Endothelial cell of hepatic sinusoid (primary cell): Measurements from ENCODE around the gene RBM44.
"Not testable (repeated sequence)": the region's sequence is repeated elsewhere in the genome, so short reads cannot be mapped to it uniquely, and the experiment has no call there.

Experiments used
- in situ Hi-C: cut with HindIII; loops from 2 replicates; pipeline ENCODE4 v1.10.0; 2017; ENCODE audit warnings: low sequenced_read_pairs

RBM44 gene

DNA sequence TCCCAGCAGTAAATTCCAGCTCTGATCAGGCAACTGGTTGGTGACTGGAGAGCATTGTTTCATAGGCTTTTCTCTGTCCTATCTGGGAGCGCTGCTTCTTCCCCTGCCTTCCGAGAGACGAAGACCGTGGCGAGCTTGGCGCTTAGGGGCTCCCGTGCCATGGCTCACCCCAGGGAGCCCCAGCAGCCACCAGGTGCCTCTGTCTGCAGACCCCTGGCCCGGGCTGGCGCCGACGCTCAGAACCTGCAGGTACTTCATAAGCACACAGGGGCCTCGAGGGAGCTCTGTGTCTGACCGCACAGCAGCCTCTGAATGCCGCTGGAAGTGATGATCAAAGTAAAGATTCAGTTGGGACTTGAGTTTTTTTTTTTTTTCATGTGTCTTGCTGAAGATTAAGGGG is 19.1 kb upstream of the RBM44 start:
- in situ Hi-C loops, result loop anchor here (5.0 kb wide), 1 partner anchor 97 kb away; no protein-coding TSS in a partner anchor

DNA sequence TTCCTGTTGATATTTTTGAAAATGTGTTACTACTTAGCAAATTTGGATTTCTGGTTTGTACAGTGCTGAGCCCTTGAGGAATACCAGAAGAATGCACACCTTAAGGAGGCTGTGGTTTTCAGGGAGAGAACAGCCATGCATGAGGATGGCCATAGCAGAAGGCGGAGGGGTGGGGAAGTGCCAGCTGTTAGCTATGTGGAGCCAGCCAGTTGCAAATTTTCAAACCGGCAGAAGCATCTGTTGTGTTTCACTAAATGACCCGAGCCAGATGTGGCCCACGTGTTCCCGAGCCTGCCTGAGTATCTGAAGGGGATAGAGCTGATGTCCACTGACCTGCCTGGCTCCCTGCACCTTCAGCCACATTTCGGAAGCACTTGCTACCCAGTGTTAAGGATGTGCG is 16.4 kb upstream of the RBM44 start:
- in situ Hi-C loops, result no loop called here

DNA sequence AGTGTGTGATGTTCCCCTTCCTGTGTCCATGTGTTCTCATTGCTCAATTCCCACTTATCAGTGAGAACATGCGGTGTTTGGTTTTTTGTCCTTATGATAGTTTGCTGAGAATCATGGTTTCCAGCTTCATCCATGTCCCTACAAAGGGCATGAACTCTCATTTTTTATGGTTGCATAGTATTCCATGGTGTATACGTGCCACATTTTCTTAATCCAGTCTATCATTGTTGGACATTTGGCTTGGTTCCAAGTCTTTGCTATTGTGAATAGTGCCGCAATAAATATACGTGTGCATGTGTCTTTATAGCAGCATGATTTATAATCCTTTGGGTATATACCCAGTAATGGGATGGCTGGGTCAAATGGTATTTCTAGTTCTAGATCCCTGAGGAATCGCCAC is 14.9 kb upstream of the RBM44 start:
- in situ Hi-C loops, result not testable (repeated sequence)

DNA sequence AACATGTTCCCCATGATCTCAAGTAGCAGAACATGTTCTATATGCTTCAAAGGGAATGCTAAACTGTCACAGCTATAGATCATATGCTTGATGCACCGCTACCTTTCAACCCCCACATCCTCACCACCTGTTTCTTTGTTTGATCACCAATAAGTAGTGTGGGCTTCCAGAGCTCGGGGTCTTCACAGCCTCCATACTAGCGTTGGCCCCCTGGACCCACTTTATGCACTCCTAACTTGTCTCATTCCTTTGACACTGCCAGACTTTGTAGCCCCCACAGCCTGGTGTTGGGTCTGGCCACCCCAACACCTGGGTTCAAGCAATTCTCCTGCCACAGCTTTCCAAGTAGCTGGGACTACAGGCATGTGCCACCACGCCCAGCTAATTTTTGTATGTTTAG is 11.6 kb upstream of the RBM44 start:
- in situ Hi-C loops, result no loop called here

DNA sequence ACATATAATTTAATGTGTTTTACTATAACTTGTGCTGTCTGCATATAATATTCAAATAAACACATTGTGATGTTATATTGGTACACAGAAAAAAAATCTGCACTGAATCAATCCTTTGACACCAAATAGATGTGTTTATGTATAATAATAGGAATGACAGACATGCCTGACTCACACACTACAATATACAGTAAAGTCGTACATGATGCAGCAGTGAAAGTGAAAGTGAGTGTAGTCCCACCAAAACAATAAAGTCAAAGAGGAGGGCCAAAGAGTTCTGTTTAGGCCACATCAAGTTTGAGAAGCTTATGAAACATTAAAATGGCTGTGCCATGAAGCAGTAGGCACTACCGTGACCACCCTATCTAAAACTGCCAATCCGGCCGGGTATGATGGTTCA is 8.2 kb upstream of the RBM44 start:
- in situ Hi-C loops, result no loop called here

DNA sequence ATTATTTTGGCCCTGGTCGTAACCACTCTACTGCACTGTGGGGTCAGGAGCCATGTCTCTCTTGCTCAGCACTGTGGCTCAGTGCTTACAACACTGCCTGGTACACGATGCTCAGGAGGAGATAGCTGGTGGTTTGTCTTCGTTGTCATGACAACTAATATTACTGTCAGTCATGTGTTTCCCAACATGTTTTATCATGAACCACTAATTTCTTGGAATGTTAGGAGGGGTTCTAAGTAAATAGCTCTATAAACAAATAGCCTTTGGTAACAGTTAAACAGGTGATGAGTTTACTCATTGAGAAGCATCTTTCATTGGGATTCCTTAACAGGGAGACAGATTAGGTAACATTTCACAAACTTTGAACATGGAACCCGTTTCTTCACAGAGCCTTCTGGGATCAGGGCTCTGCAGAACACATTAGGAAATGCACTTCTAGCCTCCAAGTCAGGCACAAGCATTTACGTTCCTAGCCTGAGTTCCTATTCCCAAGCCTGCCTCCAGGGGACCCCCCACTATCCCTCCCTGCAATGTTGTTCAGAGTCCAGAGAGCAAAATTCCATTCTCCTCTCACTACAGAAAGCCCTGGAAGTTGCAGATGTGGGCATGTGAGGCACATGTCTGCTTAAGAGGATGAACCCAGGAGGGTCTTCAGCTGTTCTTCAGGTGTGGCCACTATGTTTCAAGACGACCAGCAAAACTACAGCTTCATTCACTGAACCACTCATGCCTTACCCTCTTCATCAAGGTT is 6.4 kb upstream of the RBM44 start:
- in situ Hi-C loops, result no loop called here

DNA sequence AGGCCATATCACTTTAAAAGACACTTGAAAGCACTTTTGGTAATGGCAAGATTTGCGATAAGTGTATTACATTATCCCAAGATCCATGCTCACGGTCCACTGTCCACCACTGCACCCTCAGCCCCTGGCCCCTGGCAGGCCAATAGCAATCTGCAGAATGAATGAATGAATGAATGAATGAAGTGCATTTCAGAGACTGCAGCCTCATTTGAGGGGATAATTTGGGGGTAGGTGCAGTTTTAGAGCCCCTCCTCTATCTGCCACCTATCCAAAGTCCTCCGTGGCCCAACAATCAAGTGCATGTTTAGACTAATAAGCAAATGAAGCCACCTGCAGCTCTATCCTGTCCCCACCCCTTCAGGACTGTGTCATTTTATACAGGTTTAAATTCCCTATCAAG is 1.3 kb upstream of the RBM44 start:
- in situ Hi-C loops, result no loop called here

DNA sequence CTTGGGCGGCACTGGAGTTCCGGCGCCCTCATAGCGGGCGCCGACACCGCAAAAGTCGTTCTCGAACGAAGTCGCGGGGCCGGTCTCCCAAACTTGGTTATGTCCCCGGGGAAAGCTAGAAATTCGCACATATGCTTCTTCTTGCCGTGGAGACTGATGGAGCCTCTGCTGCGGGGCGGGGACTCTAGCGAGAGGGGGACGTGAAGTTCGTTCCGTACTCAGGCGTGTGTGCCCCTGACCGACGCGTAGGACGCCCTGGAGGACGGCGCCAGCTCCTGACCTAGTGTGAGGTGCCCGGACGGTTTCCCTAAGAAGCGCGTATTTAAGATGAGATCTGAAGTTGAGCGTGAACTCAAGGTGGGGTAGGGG is 465 bp downstream of the RBM44 start:
- in situ Hi-C loops, result no loop called here

DNA sequence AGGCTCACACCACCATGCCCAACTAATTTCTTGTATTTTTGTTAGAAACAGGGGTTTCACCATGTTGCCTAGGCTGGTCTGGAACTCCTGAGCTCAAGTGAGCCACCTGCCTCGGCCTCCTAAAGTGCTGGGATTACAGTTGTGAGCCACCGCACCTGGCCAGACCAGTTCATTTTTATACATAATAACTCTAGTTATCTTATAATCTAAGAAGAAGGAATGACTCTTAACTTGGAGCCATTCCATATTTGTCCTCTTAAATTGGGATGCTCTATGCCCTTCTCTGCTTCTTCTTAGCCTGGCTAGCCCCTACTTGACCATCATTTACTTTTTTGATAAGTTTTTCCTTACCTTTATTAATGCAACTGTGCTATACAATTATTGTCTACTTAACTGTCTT is 2.9 kb downstream of the RBM44 start:
- in situ Hi-C loops, result no loop called here

DNA sequence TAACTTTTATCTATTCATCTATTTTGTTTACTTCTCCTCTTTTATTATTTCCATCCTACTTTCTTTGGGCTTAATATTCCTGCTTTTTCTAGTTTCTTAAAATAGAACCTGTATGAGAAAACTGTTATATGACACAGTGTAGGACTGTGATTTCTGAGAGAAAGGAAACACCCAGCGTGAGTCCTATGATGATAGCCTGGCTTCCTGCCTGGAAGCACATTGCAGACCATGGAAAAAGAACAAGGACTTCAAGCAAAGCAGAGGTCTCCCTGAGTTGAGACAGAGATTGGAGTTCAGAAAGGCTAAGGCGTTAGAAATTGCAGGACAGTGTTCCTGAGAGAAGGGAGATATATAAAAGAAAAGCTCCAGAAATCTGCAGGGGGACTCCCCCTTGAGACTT is 7.8 kb downstream of the RBM44 start:
- in situ Hi-C loops, result no loop called here

DNA sequence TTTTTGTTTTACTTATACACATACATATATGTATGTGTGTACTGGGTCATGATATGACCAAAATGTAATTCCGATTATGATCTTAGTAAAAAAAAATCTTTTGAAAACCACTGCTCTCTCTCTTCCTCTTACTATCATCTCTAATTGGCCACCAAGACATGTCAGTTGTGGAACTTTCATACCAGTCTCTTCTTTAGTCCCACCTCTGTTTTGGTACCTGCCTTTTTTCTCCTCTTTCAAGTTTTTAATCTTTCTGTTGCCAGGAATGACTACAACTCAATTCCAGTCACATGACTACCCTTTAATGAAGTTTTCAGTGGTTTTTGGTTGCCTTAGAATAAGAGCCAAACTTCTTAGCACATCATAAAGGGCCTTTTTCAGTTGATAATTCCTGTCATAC is 17.1 kb downstream of the RBM44 start:
- in situ Hi-C loops, result no loop called here

DNA sequence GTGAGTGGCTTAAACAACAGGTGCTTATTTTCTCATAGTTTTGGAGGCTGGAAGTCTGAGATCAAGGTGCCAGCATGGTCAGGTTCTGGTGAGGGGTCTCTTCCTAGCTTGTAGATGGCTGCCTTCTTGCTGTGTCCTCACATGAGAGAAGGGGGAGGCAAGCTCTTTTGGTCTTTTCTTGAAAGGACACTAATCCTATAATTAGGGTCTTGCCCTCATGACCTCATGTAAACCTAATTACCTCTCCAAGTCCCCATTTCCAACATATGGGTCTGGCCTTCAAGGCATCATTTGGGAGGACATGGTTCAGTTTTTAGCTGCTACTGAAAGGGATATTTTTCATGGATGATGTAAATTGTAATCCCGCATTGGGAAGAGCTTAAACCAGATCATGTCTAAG is 18.0 kb downstream of the RBM44 start:
- in situ Hi-C loops, result no loop called here

DNA sequence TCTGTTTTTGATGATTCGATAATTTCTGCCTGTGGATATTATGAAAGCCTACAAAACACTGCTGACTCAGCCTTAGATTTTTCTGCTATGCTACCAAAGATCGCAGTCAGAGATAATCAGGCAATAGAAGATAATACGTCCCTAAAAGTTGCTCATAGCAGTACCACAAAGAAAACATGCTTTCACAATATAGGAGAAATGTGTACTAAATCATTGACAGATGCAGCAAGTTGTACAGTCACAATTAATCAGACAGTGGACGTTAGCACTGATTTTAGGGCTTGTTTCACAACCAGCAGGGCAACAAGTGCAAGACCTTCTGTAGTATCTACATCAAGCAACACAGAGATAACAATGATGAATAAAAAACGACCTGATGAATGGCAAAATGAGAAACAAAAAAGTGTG is 19.5 kb downstream of the RBM44 start:
- in situ Hi-C loops, result no loop called here

DNA sequence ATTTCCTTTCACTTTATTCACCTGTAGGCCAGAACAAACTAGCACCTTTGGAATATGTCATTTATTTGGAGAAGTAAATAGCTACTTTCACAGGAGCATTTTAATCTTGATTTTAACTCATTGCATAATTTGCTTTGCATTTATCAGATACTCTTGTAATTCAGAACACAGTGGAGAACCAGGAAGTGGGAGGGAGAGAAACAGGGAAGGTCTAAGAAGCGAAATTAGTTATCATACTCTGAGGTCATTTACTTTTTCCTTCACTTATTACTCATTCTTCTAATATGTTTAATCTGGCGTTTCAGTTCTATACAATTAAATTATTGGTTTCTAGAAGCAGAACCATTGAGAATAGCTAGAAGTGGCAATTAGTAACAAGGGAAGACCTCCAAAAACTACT is 20.7 kb downstream of the RBM44 start:
- in situ Hi-C loops, result no loop called here

DNA sequence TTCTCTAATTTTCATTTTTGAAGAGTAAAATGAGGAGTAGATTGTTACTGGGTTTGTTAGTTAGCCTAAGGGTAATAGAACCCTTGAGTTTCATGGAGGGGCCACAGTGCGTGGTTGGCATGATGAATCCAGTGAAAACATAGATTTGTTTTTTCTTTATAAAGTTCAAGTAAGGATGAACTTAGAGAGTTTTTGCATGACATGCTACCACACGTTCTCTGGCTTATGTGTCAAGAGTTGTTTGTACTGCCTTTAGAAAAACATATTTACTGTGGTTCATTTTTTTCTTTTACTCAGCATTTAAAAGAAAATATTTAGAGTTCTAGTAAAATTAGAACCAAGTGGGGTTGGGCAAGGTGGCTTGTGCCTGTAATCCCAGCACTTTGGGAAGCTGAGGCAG is 21.8 kb downstream of the RBM44 start:
- in situ Hi-C loops, result no loop called here

DNA sequence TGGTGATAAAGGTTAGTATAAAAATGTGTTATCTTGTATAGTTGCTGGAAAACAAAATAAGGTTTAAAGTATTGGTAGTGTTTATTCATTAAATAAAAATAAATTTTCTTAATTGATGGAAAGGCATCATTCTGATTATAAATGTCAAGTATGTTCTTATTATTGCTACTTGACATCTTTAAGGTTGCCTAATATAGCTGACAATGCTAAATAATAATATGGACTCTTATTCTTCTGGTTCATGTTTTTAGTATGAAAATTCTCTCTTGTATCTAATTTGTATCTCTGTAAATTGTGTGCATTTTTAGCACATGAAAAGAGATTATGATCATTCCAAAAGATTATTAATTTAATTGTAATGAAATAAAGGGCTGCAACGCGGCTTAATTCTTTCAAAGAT is 25.0 kb downstream of the RBM44 start:
- in situ Hi-C loops, result no loop called here

DNA sequence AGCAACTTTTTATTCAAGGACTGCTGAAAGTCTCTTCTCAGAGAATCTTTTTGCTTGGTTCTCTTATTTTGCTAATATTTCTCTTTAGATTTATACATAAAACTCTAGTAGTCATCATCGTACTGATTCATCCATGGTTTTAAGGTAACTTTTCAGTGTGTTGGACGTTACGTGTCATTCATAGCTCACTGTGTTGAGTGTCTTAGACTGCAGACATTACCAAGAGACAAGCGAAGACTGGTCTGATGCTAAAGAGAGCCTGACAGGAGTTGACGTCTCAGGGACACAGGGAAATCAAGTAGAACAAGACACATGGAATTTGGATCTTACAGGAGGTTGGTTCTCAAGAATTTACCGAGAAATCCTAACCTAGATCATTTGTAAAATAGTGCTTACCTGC is 25.5 kb downstream of the RBM44 start:
- in situ Hi-C loops, result no loop called here

DNA sequence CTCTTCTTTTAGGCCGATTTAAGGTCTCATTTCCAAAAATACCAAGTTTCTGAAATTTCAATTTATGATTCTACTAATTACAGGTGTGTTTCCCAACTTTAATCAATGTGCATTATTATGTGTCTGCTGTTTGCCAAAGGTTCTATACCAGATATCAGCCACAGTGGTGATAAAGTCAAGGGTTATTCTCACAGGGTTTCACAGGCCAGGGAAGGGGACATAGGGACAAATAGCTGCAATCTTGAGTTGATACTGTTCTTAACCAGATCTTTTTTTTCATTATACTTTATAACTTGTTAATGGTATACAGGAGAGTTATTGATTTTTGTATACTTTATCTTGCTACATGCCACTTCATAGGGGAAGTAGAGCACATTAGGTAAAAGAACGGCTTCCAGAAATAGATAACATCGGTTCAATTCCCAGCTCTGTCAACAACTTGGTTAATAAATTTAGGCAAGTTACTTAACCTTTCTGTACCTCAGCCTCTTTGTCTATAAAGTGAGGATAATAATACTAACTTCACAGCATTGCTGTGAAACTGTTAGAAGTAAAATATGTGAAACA is 28.9 kb downstream of the RBM44 start:
- in situ Hi-C loops, result no loop called here

DNA sequence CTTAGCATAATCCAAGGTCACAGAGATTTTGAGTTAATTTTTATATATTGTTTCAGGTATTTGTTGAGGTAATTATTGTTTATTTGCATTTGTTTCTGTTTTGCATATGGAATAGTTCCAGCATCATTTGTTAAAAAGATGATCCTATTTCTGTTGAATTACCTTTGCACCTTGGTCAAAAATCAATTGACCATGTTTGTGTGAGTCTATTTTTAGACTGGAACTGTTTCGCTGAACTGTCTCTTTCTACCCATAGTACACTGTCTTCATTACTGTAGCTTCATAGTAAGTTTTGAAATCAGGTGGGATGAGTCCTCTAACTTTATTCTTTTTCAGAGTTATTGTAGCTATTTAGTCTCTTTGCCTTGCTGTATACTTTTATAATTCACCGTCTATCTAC is 31.9 kb downstream of the RBM44 start:
- in situ Hi-C loops, result no loop called here

DNA sequence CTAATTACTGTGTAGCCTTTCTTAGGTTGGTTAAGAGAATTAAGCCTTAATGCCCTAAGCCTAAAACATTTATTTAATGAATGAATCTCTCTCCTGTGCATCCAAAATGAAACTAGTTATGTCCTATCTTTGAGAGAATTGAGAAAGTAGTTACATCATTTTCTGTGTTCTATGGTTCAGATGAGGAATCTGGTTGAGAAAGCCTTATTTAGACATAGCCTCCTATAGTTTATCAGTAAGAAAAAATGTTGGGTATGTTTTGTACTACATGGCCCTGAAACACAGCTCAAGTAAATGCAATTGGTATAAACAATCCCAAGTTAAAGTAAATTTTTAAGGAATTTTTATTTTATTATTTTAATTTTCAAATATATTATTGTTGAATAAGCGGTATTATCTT is 35.0 kb downstream of the RBM44 start:
- in situ Hi-C loops, result no loop called here

DNA sequence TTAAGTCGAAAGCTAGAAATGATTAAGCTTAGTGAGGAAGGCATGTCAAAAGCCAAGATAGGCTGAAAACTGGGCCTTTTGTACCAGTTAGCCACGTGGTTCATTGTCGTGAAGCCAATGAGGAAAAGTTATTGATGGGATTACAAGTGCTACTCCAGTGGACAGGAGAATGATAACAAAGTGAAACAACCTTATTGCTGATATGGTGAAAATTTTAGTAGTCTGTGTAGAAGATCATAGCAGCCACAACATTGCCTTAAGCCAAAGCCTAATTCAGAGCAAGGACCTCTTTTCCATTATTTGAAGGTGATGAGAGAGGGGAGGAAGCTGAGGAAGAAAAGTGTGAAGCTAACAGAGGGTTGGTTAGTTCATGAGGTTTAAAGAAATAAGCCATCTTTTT is 36.8 kb downstream of the RBM44 start:
- in situ Hi-C loops, result loop anchor here (5.0 kb wide), 1 partner anchor 257 kb away; no protein-coding TSS in a partner anchor

DNA sequence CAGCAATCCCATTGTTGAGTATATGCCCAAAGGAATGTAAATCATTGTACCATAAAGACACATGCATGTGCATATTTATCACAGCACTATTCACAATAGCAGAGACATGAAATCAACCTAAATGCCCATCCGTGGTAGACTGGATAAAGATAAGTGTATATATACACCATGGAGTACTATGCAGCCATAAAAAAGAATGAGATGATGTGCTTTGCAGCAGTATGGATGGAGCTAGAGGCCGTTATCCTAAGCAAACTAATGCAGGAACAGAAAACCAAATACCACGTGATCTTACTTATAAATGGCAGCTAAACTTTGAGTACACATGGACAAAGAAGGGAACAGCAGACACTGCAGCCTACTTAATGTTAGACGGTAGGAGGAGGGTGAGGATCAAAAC is 42.5 kb downstream of the RBM44 start:
- in situ Hi-C loops, result no loop called here

DNA sequence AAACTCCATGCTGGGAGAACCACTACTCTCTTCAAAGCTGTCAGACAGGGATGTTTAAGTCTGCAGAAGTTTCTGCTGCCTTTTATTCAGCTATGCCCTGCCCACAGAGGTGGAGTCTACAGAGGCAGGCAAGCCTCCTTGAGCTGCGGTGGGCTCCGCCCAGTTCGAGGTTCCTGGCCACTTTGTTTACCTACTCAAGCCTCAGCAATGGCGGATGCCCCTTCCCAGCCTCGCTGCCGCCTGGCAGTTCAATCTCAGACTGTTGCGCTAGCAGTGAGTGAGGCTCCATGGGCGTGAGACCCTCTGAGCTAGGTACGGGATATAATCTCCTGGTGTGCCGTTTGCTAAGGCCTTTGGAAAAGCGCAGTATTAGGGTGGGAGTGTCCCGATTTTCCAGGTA is 50.4 kb downstream of the RBM44 start:
- in situ Hi-C loops, result not testable (repeated sequence)
